Suprapubic skin (tissue), 3 donors: ENCODE data around the gene WTIP.

Source experiments
- CTCF ChIP-seq, 2 donors: fragments of 200-600 bp in 1 of 2; fragments of 450-650 bp in 1 of 2; sonication (generic) in 1 of 2; IDR thresholded peaks; one replicate each; pipeline ENCODE4 v1.5.1; 2016 to 2019; ENCODE audit warnings: antibody characterized with exemption in 2 of 2, mild to moderate bottlenecking in 1 of 2, moderate library complexity in 1 of 2
- POLR2AphosphoS5 ChIP-seq, 3 donors: sonication (generic); formaldehyde crosslinking; IDR thresholded peaks; one replicate each; pipeline ENCODE4 v1.6.1; 2017; ENCODE audit warnings: antibody characterized with exemption in 3 of 3

- TF ChIP-seq CTCF (IDR thresholded peaks at IDR 0.05) (no peak), POLR2AphosphoS5 (IDR thresholded peaks at IDR 0.05) (no peak)
These were observed 38.0 kb downstream of the WTIP start for GRCh38 chr19:34519602-34520001.
